ENCODE data around the gene GATB. TPM values are rescaled to one million over a fixed set of nuclear protein-coding genes. Genes with fewer than 3 reads are reported as not detected.
A peak's percentile ranks its signal among the peaks of the same experiment; 100 is the strongest.

GATB gene
- total and polyA plus RNA-seq, 11 donors = 32.8 to 182 (median 83.4) TPM

DNA sequence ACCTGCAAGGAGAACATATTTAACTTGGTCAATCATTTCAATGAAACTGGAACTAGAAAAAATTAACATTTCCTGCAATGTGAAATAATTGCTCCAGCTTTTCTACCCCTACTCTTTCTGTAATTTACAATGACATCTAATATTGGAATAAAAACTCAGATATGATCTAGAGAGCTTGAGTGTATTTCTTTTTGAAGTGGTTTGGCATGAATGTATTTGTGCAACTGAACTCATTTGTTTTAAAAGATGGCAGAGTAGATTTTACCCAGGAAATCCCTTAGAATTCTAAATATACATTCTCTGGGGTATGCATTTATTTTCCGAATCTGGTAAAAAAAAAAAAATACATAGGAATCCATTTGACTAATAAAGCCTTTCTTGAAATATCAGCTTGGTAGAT is 21.5 kb upstream of the GATB start:
- H3K27ac ChIP-seq = peak overlapping the region in 7 of 12 donors; percentile 50 to 86 (median 72)
- TF ChIP-seq, protein P1, sequence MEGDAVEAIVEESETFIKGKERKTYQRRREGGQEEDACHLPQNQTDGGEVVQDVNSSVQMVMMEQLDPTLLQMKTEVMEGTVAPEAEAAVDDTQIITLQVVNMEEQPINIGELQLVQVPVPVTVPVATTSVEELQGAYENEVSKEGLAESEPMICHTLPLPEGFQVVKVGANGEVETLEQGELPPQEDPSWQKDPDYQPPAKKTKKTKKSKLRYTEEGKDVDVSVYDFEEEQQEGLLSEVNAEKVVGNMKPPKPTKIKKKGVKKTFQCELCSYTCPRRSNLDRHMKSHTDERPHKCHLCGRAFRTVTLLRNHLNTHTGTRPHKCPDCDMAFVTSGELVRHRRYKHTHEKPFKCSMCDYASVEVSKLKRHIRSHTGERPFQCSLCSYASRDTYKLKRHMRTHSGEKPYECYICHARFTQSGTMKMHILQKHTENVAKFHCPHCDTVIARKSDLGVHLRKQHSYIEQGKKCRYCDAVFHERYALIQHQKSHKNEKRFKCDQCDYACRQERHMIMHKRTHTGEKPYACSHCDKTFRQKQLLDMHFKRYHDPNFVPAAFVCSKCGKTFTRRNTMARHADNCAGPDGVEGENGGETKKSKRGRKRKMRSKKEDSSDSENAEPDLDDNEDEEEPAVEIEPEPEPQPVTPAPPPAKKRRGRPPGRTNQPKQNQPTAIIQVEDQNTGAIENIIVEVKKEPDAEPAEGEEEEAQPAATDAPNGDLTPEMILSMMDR (IDR thresholded peaks at IDR 0.05) = no peak
- TF ChIP-seq POLR2A (IDR thresholded peaks at IDR 0.05) = no peak
- ATAC-seq = no peak
- intact Hi-C loops (cut with DNase I) = loop anchor here in 1 of 10 donors (10.0 kb wide), 1 partner anchor 263 kb away; no protein-coding TSS in a partner anchor
- no peak for DNase-seq
- H3K4me1 ChIP-seq = peaks cover 0 to 32% (median 6%) of the 10 kb centered on the region in 12 donors
- no peak overlapping the region for H3K4me3 ChIP-seq
- peaks cover 0 to 11% (median 0%) of the 10 kb centered on the region in 9 donors for H3K27me3 ChIP-seq
- 70 to 80% (median 75%) methylated on average over 1 of the region's 1 CpG for WGBS, 4 donors
- H3K9me3 ChIP-seq = no peaks in the 10 kb centered on the region
- no peaks in the 10 kb centered on the region for H3K36me3 ChIP-seq

DNA sequence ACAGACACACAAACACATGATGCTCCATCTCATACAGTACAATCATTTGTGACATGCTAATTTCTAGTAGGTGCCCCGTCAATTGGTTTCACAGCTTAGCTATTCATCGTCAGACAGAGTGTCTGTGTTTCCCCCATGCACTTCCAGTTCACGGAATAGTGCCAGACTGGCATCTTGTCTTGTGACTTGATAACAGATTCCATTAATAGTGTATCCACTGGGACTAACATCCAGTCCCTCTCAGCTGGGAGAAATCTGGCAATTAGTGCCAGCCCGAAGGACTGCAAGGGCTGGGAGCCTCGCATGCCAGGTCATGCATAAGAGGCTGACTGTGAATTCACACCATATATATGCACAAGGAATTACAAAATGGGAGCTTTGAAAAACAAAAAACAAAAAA is 20.2 kb upstream of the GATB start:
- peak overlapping the region; percentile 18 to 86 (median 67) for H3K27ac ChIP-seq
- DNase-seq (peak; percentile 61 to 77 (median 68)), ATAC-seq (peak; percentile 94 to 96 (median 96))
- TF ChIP-seq POLR2A (IDR thresholded peaks at IDR 0.05) = peak in 1 of 2 donors; percentile 30
- TF ChIP-seq, protein P1 (IDR thresholded peaks at IDR 0.05) = no peak
- H3K4me3 ChIP-seq = no peak overlapping the region
- peaks cover 0 to 32% (median 6%) of the 10 kb centered on the region in 12 donors for H3K4me1 ChIP-seq
- intact Hi-C loops (cut with DNase I) = loop anchor here in 1 of 10 donors (10.0 kb wide), 1 partner anchor 264 kb away; no protein-coding TSS in a partner anchor
- H3K9me3 ChIP-seq = no peaks in the 10 kb centered on the region
- no peaks in the 10 kb centered on the region for H3K36me3 ChIP-seq
- H3K27me3 ChIP-seq = peaks cover 0 to 11% (median 0%) of the 10 kb centered on the region in 9 donors
- 37 to 50% (median 43%) methylated on average over 5 of the region's 5 CpGs for WGBS, 4 donors

DNA sequence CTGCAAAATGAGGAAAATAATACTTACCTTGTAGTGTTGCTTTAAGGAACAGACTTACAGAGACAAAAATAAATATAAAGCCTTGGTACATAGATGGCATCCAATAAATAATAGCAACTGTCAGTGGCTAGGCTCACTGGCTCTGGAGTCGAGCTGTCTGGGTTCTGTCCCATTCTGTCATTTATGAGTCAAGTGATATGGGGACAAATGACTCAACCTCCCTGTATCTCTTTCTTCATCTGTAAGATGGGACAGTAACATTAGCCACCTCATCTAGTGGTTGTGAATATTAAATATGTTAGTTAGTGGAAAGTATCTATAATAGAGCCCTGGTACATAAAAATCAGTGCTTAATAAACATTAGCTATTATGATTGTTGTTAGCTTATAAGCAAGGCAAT is 16.7 kb upstream of the GATB start:
- Histone ChIP-seq H3K27ac (no peak overlapping the region), H3K27me3 (peaks cover 0 to 11% (median 0%) of the 10 kb centered on the region in 9 donors), H3K36me3 (no peaks in the 10 kb centered on the region), H3K4me1 (peaks cover 0 to 32% (median 6%) of the 10 kb centered on the region in 12 donors), H3K9me3 (peaks cover 0 to 22% (median 12%) of the 10 kb centered on the region in 12 donors), H3K4me3 (no peak overlapping the region)
- WGBS, 4 donors = 44 to 77% (median 56%) methylated on average over 1 of the region's 1 CpG
- TF ChIP-seq, protein P1 (IDR thresholded peaks at IDR 0.05) = no peak
- TF ChIP-seq POLR2A (IDR thresholded peaks at IDR 0.05) = no peak
- no peak for ATAC-seq
- DNase-seq = no peak
- intact Hi-C loops (cut with DNase I) = no loop called here

DNA sequence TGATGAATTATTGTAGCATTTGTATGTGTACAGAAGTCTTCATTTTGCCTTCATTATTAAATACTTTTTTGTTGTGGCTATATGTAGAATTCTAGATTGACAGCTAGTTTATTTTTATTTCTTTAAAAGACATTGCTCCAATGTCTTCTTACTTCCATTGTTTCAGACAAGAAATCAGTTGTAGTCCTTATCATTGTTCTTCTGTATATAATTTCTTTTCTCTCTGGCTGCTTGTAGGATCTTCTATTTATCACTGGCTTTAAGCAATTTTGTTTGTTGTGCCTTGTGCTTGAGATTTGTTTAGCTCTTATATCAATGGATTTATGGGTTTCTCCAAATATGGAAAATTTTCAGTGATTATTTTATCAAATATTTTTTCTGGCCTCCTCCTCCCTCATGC is 13.5 kb upstream of the GATB start:
- peaks cover 0 to 9% (median 0%) of the 10 kb centered on the region in 12 donors for H3K4me1 ChIP-seq
- intact Hi-C loops (cut with DNase I) = no loop called here
- no peak for ATAC-seq
- H3K36me3 ChIP-seq = no peaks in the 10 kb centered on the region
- TF ChIP-seq, protein P1 (IDR thresholded peaks at IDR 0.05) = no peak
- TF ChIP-seq POLR2A (IDR thresholded peaks at IDR 0.05) = no peak
- H3K27ac ChIP-seq = no peak overlapping the region
- H3K4me3 ChIP-seq = no peak overlapping the region
- no peak for DNase-seq
- peaks cover 0 to 22% (median 12%) of the 10 kb centered on the region in 12 donors for H3K9me3 ChIP-seq
- no peaks in the 10 kb centered on the region for H3K27me3 ChIP-seq

Measured in heart left ventricle (tissue), 16 donors.